H9 (cell line): ENCODE data around the gene NLRX1. TPM values are rescaled to one million over a fixed set of nuclear protein-coding genes. Genes with fewer than 3 reads are reported as not detected.

Experiments used
- DNase-seq: peaks from one replicate; pipeline ENCODE4 v3.0.0-alpha.2; 2017
- H2AFZ ChIP-seq: one replicate; pipeline ENCODE4 v1.6.1; 2013; ENCODE audit warnings: mild to moderate bottlenecking, low read length, control low read depth, moderate library complexity
- H2AK5ac ChIP-seq: 2 replicates; pipeline ENCODE4 v1.6.1; 2013; ENCODE audit warnings: low read length, control low read depth, mixed read lengths; ENCODE audit not compliant: insufficient read length
- H2BK120ac ChIP-seq: one replicate; pipeline ENCODE4 v1.6.1; 2013; ENCODE audit warnings: low read depth, mild to moderate bottlenecking, low read length, control low read depth, inconsistent platforms; ENCODE audit not compliant: poor library complexity, severe bottlenecking
- H2BK12ac ChIP-seq: 2 replicates; pipeline ENCODE4 v1.6.1; 2013; ENCODE audit warnings: low read length, control low read depth, mixed read lengths, low read depth; ENCODE audit not compliant: insufficient read length
- H2BK15ac ChIP-seq: 2 replicates; pipeline ENCODE4 v1.6.1; 2013; ENCODE audit warnings: low read depth, low read length, control low read depth
- H2BK20ac ChIP-seq: one replicate; pipeline ENCODE4 v1.6.1; 2013; ENCODE audit warnings: low read depth, mild to moderate bottlenecking, low read length, control low read depth, inconsistent platforms; ENCODE audit not compliant: poor library complexity, severe bottlenecking
- H2BK5ac ChIP-seq: 2 replicates; pipeline ENCODE4 v1.6.1; 2013; ENCODE audit warnings: low read length, control low read depth, mixed read lengths; ENCODE audit not compliant: insufficient read length
- H3K14ac ChIP-seq: 2 replicates; pipeline ENCODE4 v1.6.1; 2013; ENCODE audit warnings: low read length, control low read depth; ENCODE audit not compliant: insufficient read depth
- H3K18ac ChIP-seq: 2 replicates; pipeline ENCODE4 v1.6.1; 2013; ENCODE audit warnings: low read depth, mild to moderate bottlenecking, mixed read lengths, low read length, control low read depth; ENCODE audit not compliant: insufficient read length
- H3K23ac ChIP-seq: 2 replicates; pipeline ENCODE4 v1.6.1; 2013; ENCODE audit warnings: low read length, control low read depth, mixed read lengths, low read depth; ENCODE audit not compliant: insufficient read length
- H3K23me2 ChIP-seq: 2 replicates; pipeline ENCODE4 v1.6.1; 2013; ENCODE audit warnings: low read depth, mild to moderate bottlenecking, mixed read lengths, low read length, control low read depth; ENCODE audit not compliant: insufficient read length, poor library complexity, severe bottlenecking
- H3K27ac ChIP-seq: 2 replicates; pipeline ENCODE4 v1.5.1; 2013; ENCODE audit warnings: low read length, control low read depth, mixed read lengths, low read depth; ENCODE audit not compliant: insufficient read length
- H3K27me3 ChIP-seq: 2 replicates; pipeline ENCODE4 v1.6.1; 2013; ENCODE audit warnings: low read length, control low read depth, inconsistent platforms; ENCODE audit not compliant: insufficient read depth
- H3K4ac ChIP-seq: 2 replicates; pipeline ENCODE4 v1.6.1; 2013; ENCODE audit warnings: low read depth, mild to moderate bottlenecking, control low read depth, inconsistent platforms, low read length, moderate library complexity
- H3K4me1 ChIP-seq: 2 replicates; pipeline ENCODE4 v1.6.1; 2013; ENCODE audit warnings: low read length, control low read depth, inconsistent platforms; ENCODE audit not compliant: insufficient read depth
- H3K4me2 ChIP-seq: 2 replicates; pipeline ENCODE4 v1.6.1; 2013; ENCODE audit warnings: low read length, control low read depth, mixed read lengths; ENCODE audit not compliant: insufficient read length, insufficient read depth
- H3K56ac ChIP-seq: 2 replicates; pipeline ENCODE4 v1.6.1; 2013; ENCODE audit warnings: low read depth, mild to moderate bottlenecking, mixed read lengths, low read length, control low read depth; ENCODE audit not compliant: insufficient read length
- H3K79me1 ChIP-seq: 2 replicates; pipeline ENCODE4 v1.6.1; 2013; ENCODE audit warnings: low read depth, mild to moderate bottlenecking, moderate library complexity, low read length, control low read depth, inconsistent platforms; ENCODE audit not compliant: insufficient read depth, poor library complexity, severe bottlenecking
- H3K79me2 ChIP-seq: 2 replicates; pipeline ENCODE4 v1.6.1; 2013; ENCODE audit warnings: low read length, control low read depth, inconsistent platforms; ENCODE audit not compliant: insufficient read depth
- H3K9ac ChIP-seq: 2 replicates; pipeline ENCODE4 v1.6.1; 2013; ENCODE audit warnings: low read length, control low read depth, mixed read lengths; ENCODE audit not compliant: insufficient read length; ENCODE audit errors: extremely low read depth
- H3K9me3 ChIP-seq: one replicate; pipeline ENCODE4 v1.6.1; 2013; ENCODE audit warnings: low read depth, low read length, inconsistent platforms; ENCODE audit not compliant: control insufficient read depth
- H3T11ph ChIP-seq: one replicate; pipeline ENCODE4 v1.6.1; 2013; ENCODE audit warnings: mild to moderate bottlenecking, low read length, control low read depth, inconsistent platforms
- H4K20me1 ChIP-seq: one replicate; pipeline ENCODE4 v1.6.1; 2013; ENCODE audit not compliant: control insufficient read depth, insufficient read length, insufficient read depth
- H4K5ac ChIP-seq: 2 replicates; pipeline ENCODE4 v1.6.1; 2013; ENCODE audit warnings: low read depth, mild to moderate bottlenecking, mixed read lengths, low read length, control low read depth; ENCODE audit not compliant: insufficient read length
- H4K8ac ChIP-seq: replicated peaks from 2 replicates; pipeline ENCODE4 v1.6.1; 2013; ENCODE audit warnings: low read length, control low read depth, mixed read lengths, low read depth; ENCODE audit not compliant: insufficient read length
- H4K91ac ChIP-seq: 2 replicates; pipeline ENCODE4 v1.6.1; 2013; ENCODE audit warnings: low read depth, mild to moderate bottlenecking, moderate library complexity, mixed read lengths, low read length, control low read depth; ENCODE audit not compliant: insufficient read length
- H3K27ac Mint-ChIP-seq, 3 experiments: 2 replicates in 2 of 3; 3 replicates in 1 of 3; pipeline ENCODE4 v1.8.0; 2020 to 2021; ENCODE audit warnings: mixed read lengths in 3 of 3, mild to moderate bottlenecking in 1 of 3, moderate library complexity in 1 of 3
- H3K27me3 Mint-ChIP-seq: 2 replicates; pipeline ENCODE4 v1.8.0; 2021; ENCODE audit warnings: low read depth, mild to moderate bottlenecking, moderate library complexity, mixed read lengths
- H3K36me3 Mint-ChIP-seq, 3 experiments: 2 replicates in 2 of 3; 3 replicates in 1 of 3; pipeline ENCODE4 v1.8.0; 2020 to 2021; ENCODE audit warnings: low read depth in 3 of 3, mixed read lengths in 3 of 3; ENCODE audit not compliant: insufficient read depth in 1 of 3
- H3K4me1 Mint-ChIP-seq, 2 experiments: 2 replicates each; pipeline ENCODE4 v1.8.0; 2020; ENCODE audit warnings: mixed read lengths in 2 of 2
- H3K4me3 Mint-ChIP-seq, 2 experiments: 2 replicates in 1 of 2; 3 replicates in 1 of 2; pipeline ENCODE4 v1.8.0; 2020 to 2021; ENCODE audit warnings: mild to moderate bottlenecking in 2 of 2, mixed read lengths in 2 of 2, moderate library complexity in 1 of 2
- H3K9me3 Mint-ChIP-seq, 2 experiments: 2 replicates in 1 of 2; 3 replicates in 1 of 2; pipeline ENCODE4 v1.8.0; 2020; ENCODE audit warnings: mild to moderate bottlenecking in 2 of 2, mixed read lengths in 2 of 2, moderate library complexity in 1 of 2
- WGBS: extraction: QIAGEN DNeasy Blood & Tissue Kit; methylation state at CpG from one replicate; pipeline ENCODE4 v1.1.7; 2013; ENCODE audit warnings: missing lambda C conversion rate, low lambda C conversion rate, mixed read lengths; ENCODE audit not compliant: insufficient read length; ENCODE audit errors: extremely low coverage; 5-methylcytosine and 5-hydroxymethylcytosine counted together
- total RNA-seq: library from RNA; stranded (reverse); gene quantifications from 2 replicates; pipeline ENCODE4 v1.2.1, GENCODE V29; 2021
- TF ChIP-seq, protein P1 (sequence below): fragments of 200-600 bp; sonication (generic); conservative IDR thresholded peaks from 3 replicates; pipeline ENCODE4 v1.8.0; 2021; ENCODE audit warnings: antibody characterized with exemption, mild to moderate bottlenecking

NLRX1 gene
- total RNA-seq, 1 experiment from 2014 or later = 18.2 TPM

DNA sequence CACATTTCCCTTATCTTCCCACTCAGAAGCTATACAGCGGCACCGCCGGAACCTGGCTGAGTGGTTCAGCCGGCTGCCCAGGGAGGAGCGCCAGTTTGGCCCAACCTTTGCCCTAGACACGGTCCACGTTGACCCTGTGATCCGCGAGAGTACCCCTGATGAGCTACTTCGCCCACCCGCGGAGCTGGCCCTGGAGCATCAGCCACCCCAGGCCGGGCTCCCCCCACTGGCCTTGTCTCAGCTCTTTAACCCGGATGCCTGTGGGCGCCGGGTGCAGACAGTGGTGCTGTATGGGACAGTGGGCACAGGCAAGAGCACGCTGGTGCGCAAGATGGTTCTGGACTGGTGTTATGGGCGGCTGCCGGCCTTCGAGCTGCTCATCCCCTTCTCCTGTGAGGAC is 4.9 kb downstream of the NLRX1 start:
- Histone ChIP-seq H3T11ph (no peak overlapping the region), H3K18ac (no peak overlapping the region), H4K8ac (no peak overlapping the region), H2AFZ (no peak overlapping the region), H3K23ac (no peak overlapping the region), H2BK15ac (no peak overlapping the region), H4K5ac (no peak overlapping the region), H3K27me3 (no peaks in the 10 kb centered on the region), H3K4ac (no peak overlapping the region), H3K79me1 (no peaks in the 10 kb centered on the region), H2BK12ac (no peak overlapping the region), H3K27ac (no peak overlapping the region), H3K9ac (no peak overlapping the region), H3K56ac (no peak overlapping the region), H2AK5ac (no peak overlapping the region), H2BK5ac (no peak overlapping the region), H3K23me2 (peaks cover 2% of the 10 kb centered on the region), H3K4me2 (no peak overlapping the region), H3K79me2 (no peaks in the 10 kb centered on the region), H3K9me3 (no peaks in the 10 kb centered on the region), H3K14ac (no peak overlapping the region), H4K20me1 (no peaks in the 10 kb centered on the region), H2BK120ac (no peak overlapping the region), H3K4me1 (no peaks in the 10 kb centered on the region), H2BK20ac (no peak overlapping the region), H4K91ac (no peak overlapping the region)
- WGBS = no CpG with 5 or more reads among the region's 21 CpGs
- Mint-ChIP-seq H3K36me3 (peaks cover 0 to 25% (median 12%) of the 10 kb centered on the region in 3 experiments; a peak in 5 of 7 replicates), H3K27ac (no peak overlapping the region; a peak in 1 of 7 replicates), H3K9me3 (no peaks in the 10 kb centered on the region), H3K27me3 (no peaks in the 10 kb centered on the region), H3K4me3 (no peak overlapping the region), H3K4me1 (peaks cover 17 to 19% of the 10 kb centered on the region in 2 experiments)
- no peak for DNase-seq
- TF ChIP-seq, protein P1, sequence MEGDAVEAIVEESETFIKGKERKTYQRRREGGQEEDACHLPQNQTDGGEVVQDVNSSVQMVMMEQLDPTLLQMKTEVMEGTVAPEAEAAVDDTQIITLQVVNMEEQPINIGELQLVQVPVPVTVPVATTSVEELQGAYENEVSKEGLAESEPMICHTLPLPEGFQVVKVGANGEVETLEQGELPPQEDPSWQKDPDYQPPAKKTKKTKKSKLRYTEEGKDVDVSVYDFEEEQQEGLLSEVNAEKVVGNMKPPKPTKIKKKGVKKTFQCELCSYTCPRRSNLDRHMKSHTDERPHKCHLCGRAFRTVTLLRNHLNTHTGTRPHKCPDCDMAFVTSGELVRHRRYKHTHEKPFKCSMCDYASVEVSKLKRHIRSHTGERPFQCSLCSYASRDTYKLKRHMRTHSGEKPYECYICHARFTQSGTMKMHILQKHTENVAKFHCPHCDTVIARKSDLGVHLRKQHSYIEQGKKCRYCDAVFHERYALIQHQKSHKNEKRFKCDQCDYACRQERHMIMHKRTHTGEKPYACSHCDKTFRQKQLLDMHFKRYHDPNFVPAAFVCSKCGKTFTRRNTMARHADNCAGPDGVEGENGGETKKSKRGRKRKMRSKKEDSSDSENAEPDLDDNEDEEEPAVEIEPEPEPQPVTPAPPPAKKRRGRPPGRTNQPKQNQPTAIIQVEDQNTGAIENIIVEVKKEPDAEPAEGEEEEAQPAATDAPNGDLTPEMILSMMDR = no peak
